ENCODE measurements around the gene SPTLC2. TPM values are rescaled to one million over a fixed set of nuclear protein-coding genes. Genes with fewer than 3 reads are reported as not detected.

SPTLC2 gene
- total RNA-seq, 1 donor from 2014 or later = 44.2 TPM

DNA sequence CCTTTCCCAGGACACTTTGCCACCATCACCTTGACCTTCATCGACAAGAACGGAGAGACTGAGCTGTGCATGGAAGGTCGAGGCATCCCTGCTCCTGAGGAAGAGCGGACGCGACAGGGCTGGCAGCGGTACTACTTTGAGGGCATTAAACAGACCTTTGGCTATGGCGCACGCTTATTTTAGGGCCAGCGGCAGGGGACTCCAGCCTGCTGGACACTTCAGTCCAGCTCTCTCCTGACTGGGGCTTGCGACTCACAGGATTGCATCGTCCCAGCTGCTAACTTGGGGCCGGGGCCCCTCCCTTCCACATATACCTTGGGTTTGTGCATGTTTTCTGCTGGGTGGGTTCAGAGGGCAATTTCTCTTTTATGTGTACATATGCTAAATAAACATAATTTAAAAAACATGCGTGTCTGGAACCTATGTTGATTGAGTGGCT lies 147.4 kb downstream of the SPTLC2 start:
- no peak for DNase-seq (ENCODE audit: low spot score)

DNA sequence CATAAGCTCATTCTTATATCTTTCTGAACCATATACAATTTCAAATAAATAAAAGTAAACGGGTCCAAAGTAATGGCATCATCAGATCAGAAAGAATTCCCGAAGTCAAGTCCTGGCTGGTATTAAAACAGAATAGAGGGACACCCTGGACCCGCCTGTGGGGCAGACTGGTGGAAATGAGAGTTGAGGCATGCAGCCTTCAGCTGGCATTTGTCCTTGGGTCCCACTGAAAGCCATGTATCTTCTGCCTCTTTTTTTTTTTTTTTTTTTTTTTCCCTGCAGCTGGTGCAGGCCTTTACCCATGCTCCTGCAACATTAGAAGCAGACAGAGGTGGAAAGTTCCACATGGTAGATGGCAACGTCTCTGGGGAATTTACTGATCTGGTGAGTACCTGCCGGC lies 148.6 kb downstream of the SPTLC2 start:
- no peak for DNase-seq (ENCODE audit: low spot score)

DNA sequence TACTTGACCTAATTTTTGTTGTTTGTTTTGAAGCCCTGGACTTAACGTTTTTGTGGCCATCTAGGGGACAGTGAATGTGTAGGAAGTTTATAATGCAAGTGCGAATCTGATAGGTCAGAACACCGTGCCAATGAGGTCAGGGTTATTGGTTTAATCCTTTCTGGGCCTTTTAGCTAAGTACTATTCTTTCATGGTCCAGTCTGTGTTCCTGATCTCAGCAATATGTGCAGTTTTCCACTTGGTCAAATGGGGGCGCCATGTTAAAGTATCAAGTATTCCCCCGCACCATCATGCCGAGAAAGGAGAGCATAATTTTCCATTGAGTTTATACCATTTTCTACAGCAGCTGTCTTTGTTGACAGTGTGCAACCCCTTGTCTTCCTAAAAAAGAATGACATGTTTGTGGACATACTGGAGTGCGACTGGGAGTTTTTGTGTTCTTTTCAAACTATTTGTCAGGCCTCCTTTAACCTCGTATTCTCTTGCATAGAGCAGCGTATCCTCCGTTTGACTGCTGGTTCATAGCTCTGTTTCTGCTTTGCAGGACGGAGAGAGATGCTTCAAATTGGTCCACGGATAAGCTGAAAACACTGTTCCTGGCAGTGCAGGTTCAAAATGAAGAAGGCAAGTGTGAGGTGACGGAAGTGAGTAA lies 157.2 kb downstream of the SPTLC2 start:
- DNase-seq (ENCODE audit: low spot score) = peak; percentile 66

DNA sequence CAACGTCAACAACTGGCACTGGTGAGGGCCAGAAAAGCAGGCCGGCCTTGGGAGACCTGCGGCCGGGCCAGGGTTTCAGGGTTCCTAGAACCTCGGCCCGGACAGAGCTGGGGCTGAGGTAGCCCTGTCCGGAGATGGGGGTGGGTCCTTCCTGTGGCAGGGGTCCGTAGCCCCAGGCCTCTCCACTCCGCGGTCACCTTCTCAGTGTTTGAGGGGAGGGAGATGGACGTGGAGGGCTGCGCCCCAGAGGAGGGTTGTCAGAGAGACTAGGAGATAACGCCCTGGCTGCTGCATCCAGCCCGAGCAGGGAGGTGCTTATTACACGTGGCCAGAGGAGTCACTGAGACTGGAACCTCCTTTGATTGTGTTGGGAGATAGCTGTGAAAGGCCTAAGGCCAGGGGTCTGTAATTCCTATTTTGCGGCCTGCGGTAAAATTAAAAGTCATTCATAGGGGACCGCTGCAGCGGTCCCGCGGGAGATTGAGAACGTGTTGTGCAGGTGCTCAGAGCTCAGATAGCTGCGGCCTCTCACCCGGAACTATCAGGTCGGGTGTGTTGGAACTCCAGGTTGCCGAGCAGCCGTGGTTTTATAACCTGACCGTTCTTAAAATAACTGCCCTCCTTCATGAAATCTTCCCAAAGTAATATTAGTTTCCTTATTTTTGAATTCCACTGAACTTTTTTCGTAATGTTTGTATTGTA lies 158.0 kb downstream of the SPTLC2 start:
- DNase-seq (ENCODE audit: low spot score) = peak; percentile 24

- DNase-seq (ENCODE audit: low spot score) = peak; percentile 98
Measured at GRCh38 chr14:77457522-77458248, 158.8 kb downstream of the SPTLC2 start, which contains the start of the genes AHSA1 and VIPAS39. TSS of gene AHSA1 (plus strand) at chr14:77458093. CDS start at chr14:77458190, 97 bp downstream. TSS of gene VIPAS39 (minus strand) at chr14:77457601. CDS start at chr14:77454102, 3,499 bp downstream.

- DNase-seq (ENCODE audit: low spot score) = no peak
Measured at GRCh38 chr14:77457115-77457521, 159.3 kb downstream of the SPTLC2 start.

Other genes with a start within 250 kb of the SPTLC2 start
- 13.0 TPM for gene TMED8, start 239.5 kb downstream of the SPTLC2 start, total RNA-seq
- 3.5 TPM for gene SAMD15, start 239.3 kb downstream of the SPTLC2 start, total RNA-seq
- gene NOXRED1, start 193.1 kb downstream of the SPTLC2 start, total RNA-seq = 0.37 TPM
- 21.7 TPM for gene VIPAS39, start 159.0 kb downstream of the SPTLC2 start, total RNA-seq
- 153 TPM for gene AHSA1, start 158.5 kb downstream of the SPTLC2 start, total RNA-seq
- gene ISM2, start 117.8 kb downstream of the SPTLC2 start, total RNA-seq = 0.23 TPM
- 10.2 TPM for gene ALKBH1, start 91.4 kb upstream of the SPTLC2 start, total RNA-seq
- gene SLIRP, start 91.5 kb upstream of the SPTLC2 start, total RNA-seq = 77.7 TPM
- 56.2 TPM for gene SNW1, start 144.5 kb upstream of the SPTLC2 start, total RNA-seq
- gene ADCK1, start 183.5 kb upstream of the SPTLC2 start, total RNA-seq = 9.1 TPM